Ramos (cell line): ENCODE data around the gene FIGN.

ENCODE experiments used
- in situ Hi-C: fragments of 300-500 bp; cut with MboI; formaldehyde crosslinking; loops from one replicate; pipeline ENCODE4 v1.14.3; 2022; ENCODE audit warnings: low sequenced_read_pairs; ENCODE audit not compliant: unreplicated experiment

The FIGN gene

GRCh38 chr2:163741435-163741834 lies 5.6 kb upstream of the FIGN start:
- in situ Hi-C loops = no loop called here

- in situ Hi-C loops = no loop called here
These were observed 1.8 kb upstream of the FIGN start for GRCh38 chr2:163737563-163737962.

GRCh38 chr2:163737190-163737439 lies 1.3 kb upstream of the FIGN start:
- in situ Hi-C loops = no loop called here

GRCh38 chr2:163736433-163737189 lies 803 bp upstream of the FIGN start:
- in situ Hi-C loops = no loop called here

- in situ Hi-C loops = no loop called here
These were observed 725 bp downstream of the FIGN start for GRCh38 chr2:163734881-163735684.

GRCh38 chr2:163734401-163734800 lies 1.4 kb downstream of the FIGN start:
- in situ Hi-C loops = no loop called here

GRCh38 chr2:163733956-163734355 lies 1.9 kb downstream of the FIGN start:
- in situ Hi-C loops = no loop called here

- in situ Hi-C loops = no loop called here
These were observed 2.4 kb downstream of the FIGN start for GRCh38 chr2:163733301-163733938.

- in situ Hi-C loops = no loop called here
These were observed 3.1 kb downstream of the FIGN start for GRCh38 chr2:163732727-163733126.

GRCh38 chr2:163731735-163732134 lies 4.1 kb downstream of the FIGN start:
- in situ Hi-C loops = no loop called here

GRCh38 chr2:163730556-163730955 lies 5.3 kb downstream of the FIGN start:
- in situ Hi-C loops = no loop called here

GRCh38 chr2:163729636-163730273 lies 6.1 kb downstream of the FIGN start:
- in situ Hi-C loops = no loop called here

- in situ Hi-C loops = no loop called here
These were observed 11.9 kb downstream of the FIGN start for GRCh38 chr2:163723881-163724280.

GRCh38 chr2:163723348-163723747 lies 12.5 kb downstream of the FIGN start:
- in situ Hi-C loops = no loop called here

- in situ Hi-C loops = no loop called here
These were observed 16.5 kb downstream of the FIGN start for GRCh38 chr2:163719331-163719730.

- in situ Hi-C loops = no loop called here
These were observed 17.7 kb downstream of the FIGN start for GRCh38 chr2:163717993-163718680.

GRCh38 chr2:163717515-163717914 lies 18.3 kb downstream of the FIGN start:
- in situ Hi-C loops = no loop called here

- in situ Hi-C loops = no loop called here
These were observed 19.7 kb downstream of the FIGN start for GRCh38 chr2:163716101-163716500.

- in situ Hi-C loops = no loop called here
These were observed 20.1 kb downstream of the FIGN start for GRCh38 chr2:163715668-163716067.

GRCh38 chr2:163715199-163715598 lies 20.6 kb downstream of the FIGN start:
- in situ Hi-C loops = no loop called here
